PC-9 (cell line): Measurements from ENCODE around the gene NPFFR1. TPM values are rescaled to one million over a fixed set of nuclear protein-coding genes. Genes with fewer than 3 reads are reported as not detected.

Source experiments
- BruUV-seq: library from RNA; stranded (reverse); fragments of 400-500 nt; replicated peaks from 2 replicates; lab custom pipeline; 2021; lab: Mats Ljungman, UMichigan
- CTCF ChIA-PET: fragments of 300-600 bp; sonication (Branson Sonifier 250); formaldehyde crosslinking; loops from one replicate; lab custom pipeline; 2022; ENCODE audit warnings: antibody characterized with exemption; lab: Charles Lee
- POLR2A ChIA-PET: fragments of 300-600 bp; sonication (Branson Sonifier 250); formaldehyde crosslinking; loops from one replicate; lab custom pipeline; 2022; ENCODE audit warnings: antibody characterized with exemption; ENCODE audit not compliant: unreplicated experiment; lab: Charles Lee
- DNase-seq, 2 experiments: peaks; one replicate each; pipeline versions ENCODE4 v3.0.0 to v3.0.0-alpha.2; 2015 to 2022; ENCODE audit warnings: mixed read lengths in 1 of 2
- H2AFZ ChIP-seq: fragments of 200-600 bp; sonication (generic); 2 replicates; pipeline ENCODE4 v1.8.1; 2017; ENCODE audit warnings: antibody characterized with exemption
- H3F3A ChIP-seq: fragments of 200-600 bp; sonication (generic); 2 replicates; pipeline ENCODE4 v1.8.1; 2017; ENCODE audit warnings: antibody characterized with exemption, mild to moderate bottlenecking, low read depth; ENCODE audit not compliant: insufficient read depth
- H3K27ac ChIP-seq: fragments of 200-600 bp; sonication (generic); 2 replicates; pipeline ENCODE4 v1.6.1; 2016; ENCODE audit warnings: mixed run types
- H3K27me3 ChIP-seq: fragments of 200-600 bp; sonication (generic); 2 replicates; pipeline ENCODE4 v1.6.1; 2016; ENCODE audit warnings: low read depth, mixed run types; ENCODE audit not compliant: insufficient read depth
- H3K36me3 ChIP-seq: fragments of 200-600 bp; sonication (generic); 2 replicates; pipeline ENCODE4 v1.6.1; 2016; ENCODE audit warnings: low read depth, mixed run types
- H3K4me1 ChIP-seq: fragments of 200-600 bp; sonication (generic); replicated peaks from 2 replicates; pipeline ENCODE4 v1.6.1; 2016; ENCODE audit warnings: mixed run types; ENCODE audit not compliant: insufficient read depth
- H3K4me2 ChIP-seq: fragments of 200-600 bp; sonication (generic); 2 replicates; pipeline ENCODE4 v1.6.1; 2017; ENCODE audit warnings: mixed run types
- H3K4me3 ChIP-seq: fragments of 200-600 bp; sonication (generic); 2 replicates; pipeline ENCODE4 v1.6.1; 2016; ENCODE audit warnings: mixed run types
- H3K79me2 ChIP-seq: fragments of 200-600 bp; sonication (generic); 2 replicates; pipeline ENCODE4 v1.6.1; 2017; ENCODE audit warnings: low read depth, mixed run types
- H3K9me2 ChIP-seq: fragments of 200-600 bp; sonication (generic); 2 replicates; pipeline ENCODE4 v1.8.1; 2017; ENCODE audit warnings: mild to moderate bottlenecking; ENCODE audit not compliant: insufficient read depth
- H3K9me3 ChIP-seq: fragments of 200-600 bp; sonication (generic); 2 replicates; pipeline ENCODE4 v1.8.1; 2016; ENCODE audit warnings: low read depth; ENCODE audit not compliant: insufficient read depth
- H4K20me1 ChIP-seq: fragments of 200-600 bp; sonication (generic); 2 replicates; pipeline ENCODE4 v1.8.1; 2017; ENCODE audit not compliant: insufficient read depth
- CTCF ChIP-seq: fragments of 200-600 bp; sonication (generic); conservative IDR thresholded peaks from 2 replicates; pipeline ENCODE4 v1.6.1; 2017; ENCODE audit warnings: mixed run types, antibody characterized with exemption, mild to moderate bottlenecking, moderate library complexity
- EZH2 ChIP-seq: fragments of 200-600 bp; sonication (generic); IDR thresholded peaks from 2 replicates; pipeline ENCODE4 v1.8.0; 2017; ENCODE audit warnings: antibody characterized with exemption, low read depth
- intact Hi-C: fragments of 100-400 bp; cut with micrococcal nuclease; formaldehyde crosslinking; loops from one replicate; pipeline ENCODE4 v1.10.0; 2022; ENCODE audit not compliant: unreplicated experiment
- total RNA-seq: library from RNA; stranded (reverse); gene quantifications from 2 replicates; pipeline ENCODE4 v1.2.3, GENCODE V29; 2021

Gene NPFFR1
- total RNA-seq, 1 experiment from 2014 or later: 0.09 TPM

GRCh38 chr10:70232859-70233108, 51.0 kb downstream of the NPFFR1 start:
- no peak for DNase-seq
- Histone ChIP-seq H3K27me3 (no peaks in the 10 kb centered on the region), H2AFZ (peak overlapping the region; percentile 80), H3K9me3 (no peaks in the 10 kb centered on the region), H3K4me3 (peak overlapping the region; percentile 79), H3K27ac (peak overlapping the region; percentile 77), H3K4me1 (peaks cover 57% of the 10 kb centered on the region), H3K36me3 (peaks cover 19% of the 10 kb centered on the region), H3K79me2 (peaks cover 54% of the 10 kb centered on the region), H3K9me2 (no peaks in the 10 kb centered on the region), H3K4me2 (peak overlapping the region; percentile 91), H3F3A (peaks cover 21% of the 10 kb centered on the region), H4K20me1 (peaks cover 10% of the 10 kb centered on the region)
- POLR2A ChIA-PET: interaction anchor here (0.6 kb wide), 2 partner anchors 60 to 941 kb away, joined by 4 to 8 read pairs; no protein-coding TSS in a partner anchor
- TF ChIP-seq CTCF: no peak
- TF ChIP-seq EZH2: no peak
- intact Hi-C loops: loop anchor here (2.0 kb wide), 1 partner anchor 24 kb away; no protein-coding TSS in a partner anchor
- CTCF ChIA-PET: interaction anchor here (0.7 to 2.0 kb wide), 4 partner anchors 11 to 132 kb away, joined by 3 to 13 read pairs (median 6); no protein-coding TSS in a partner anchor
- BruUV-seq: TSS peak; percentile 87

GRCh38 chr10:70232155-70232858, 51.5 kb downstream of the NPFFR1 start:
- Histone ChIP-seq H3K27me3 (no peaks in the 10 kb centered on the region), H3K4me1 (peaks cover 62% of the 10 kb centered on the region), H3F3A (peaks cover 25% of the 10 kb centered on the region), H3K36me3 (peaks cover 19% of the 10 kb centered on the region), H2AFZ (peak overlapping the region; percentile 80), H3K4me2 (peak overlapping the region; percentile 91), H3K79me2 (peaks cover 59% of the 10 kb centered on the region), H3K9me3 (no peaks in the 10 kb centered on the region), H3K9me2 (no peaks in the 10 kb centered on the region), H3K27ac (peak overlapping the region; percentile 77), H4K20me1 (peaks cover 10% of the 10 kb centered on the region), H3K4me3 (peak overlapping the region; percentile 79)
- BruUV-seq: TSS peak; percentile 57
- POLR2A ChIA-PET: interaction anchor here (0.6 to 0.7 kb wide), 3 partner anchors 40 to 97 kb away, joined by 3 to 8 read pairs (median 4); no protein-coding TSS in a partner anchor
- peak; percentile 62 to 76 for DNase-seq
- no peak for TF ChIP-seq EZH2
- TF ChIP-seq CTCF: no peak
- intact Hi-C loops: loop anchor here (2.0 kb wide), 1 partner anchor 24 kb away; no protein-coding TSS in a partner anchor
- CTCF ChIA-PET: interaction anchor here (0.7 to 2.0 kb wide), 4 partner anchors 11 to 132 kb away, joined by 3 to 13 read pairs (median 6); no protein-coding TSS in a partner anchor

- no peak for TF ChIP-seq CTCF
- TF ChIP-seq EZH2: no peak
- H3K9me3 ChIP-seq: no peaks in the 10 kb centered on the region
- peaks cover 19% of the 10 kb centered on the region for H3K36me3 ChIP-seq
- peaks cover 61% of the 10 kb centered on the region for H3F3A ChIP-seq
- H3K9me2 ChIP-seq: no peaks in the 10 kb centered on the region
- peaks cover 94% of the 10 kb centered on the region for H3K79me2 ChIP-seq
- peaks cover 61% of the 10 kb centered on the region for H3K4me1 ChIP-seq
- no TSS peak for BruUV-seq
- peaks cover 10% of the 10 kb centered on the region for H4K20me1 ChIP-seq
- H3K4me2 ChIP-seq: peak overlapping the region; percentile 41
- H3K27me3 ChIP-seq: no peaks in the 10 kb centered on the region
- no peak for DNase-seq
- intact Hi-C loops: loop anchor here (10.0 kb wide), 2 partner anchors 306 to 656 kb away; partner anchors contain the start of gene PCBD1
- H2AFZ ChIP-seq: no peak overlapping the region
- ChIA-PET CTCF (interaction anchor here (1.2 kb wide), 1 partner anchor 136 kb away, joined by 6 read pairs; no protein-coding TSS in a partner anchor), POLR2A (no interaction called here)
- peak overlapping the region; percentile 14 for H3K27ac ChIP-seq
- no peak overlapping the region for H3K4me3 ChIP-seq
Observed at GRCh38 chr10:70228491-70228890, 55.3 kb downstream of the NPFFR1 start.
